GM04504 (cell line): ENCODE data around the gene GAK.
"Not testable (repeated sequence)": the region's sequence is repeated elsewhere in the genome, so short reads cannot be mapped to it uniquely, and the experiment has no call there.

ENCODE experiments used
- DNase-seq: peaks from one replicate; pipeline ENCODE4 v3.0.0-alpha.2; 2012; ENCODE audit warnings: low read depth

Gene GAK

GRCh38 chr4:815464-816146 is 116.5 kb downstream of the GAK start:
- no peak for DNase-seq

GRCh38 chr4:814312-814850 is 117.7 kb downstream of the GAK start:
- no peak for DNase-seq

GRCh38 chr4:813900-814299 is 118.2 kb downstream of the GAK start:
- DNase-seq = no peak

- DNase-seq = no peak
These were observed 123.1 kb downstream of the GAK start for GRCh38 chr4:808860-809570.

- DNase-seq = no peak
These were observed 124.3 kb downstream of the GAK start for GRCh38 chr4:807792-808191.

GRCh38 chr4:806979-807378 is 125.1 kb downstream of the GAK start:
- not testable (repeated sequence) for DNase-seq

GRCh38 chr4:804804-805203 is 127.3 kb downstream of the GAK start:
- no peak for DNase-seq

- no peak for DNase-seq
These were observed 128.2 kb downstream of the GAK start for GRCh38 chr4:803884-804283.

GRCh38 chr4:801436-802124 is 130.5 kb downstream of the GAK start:
- DNase-seq = no peak
